Smooth muscle cell (in vitro differentiated cells): Measurements from ENCODE around the gene GRAMD2B. TPM values are rescaled to one million over a fixed set of nuclear protein-coding genes. Genes with fewer than 3 reads are reported as not detected.
A peak's percentile ranks its signal among the peaks of the same experiment; 100 is the strongest.

Experiments
- DNase-seq: peaks from one replicate; lab custom pipeline; 2025; ENCODE audit not compliant: unreplicated experiment; lab: John Stamatoyannopoulos, UW
- H2AFZ ChIP-seq: fragments of 200-600 bp; sonication (generic); 2 replicates; pipeline ENCODE4 v1.6.0; 2016; ENCODE audit warnings: antibody characterized with exemption, low read depth, mild to moderate bottlenecking
- H3F3A ChIP-seq: fragments of 200-600 bp; sonication (generic); 2 replicates; pipeline ENCODE4 v1.6.0; 2017; ENCODE audit warnings: antibody characterized with exemption, low read depth
- H3K27ac ChIP-seq: fragments of 200-600 bp; sonication (generic); 2 replicates; pipeline ENCODE4 v1.5.1; 2016; ENCODE audit warnings: low read depth, mild to moderate bottlenecking
- H3K27me3 ChIP-seq: fragments of 200-600 bp; sonication (generic); 2 replicates; pipeline ENCODE4 v1.6.1; 2016; ENCODE audit warnings: low read depth, mild to moderate bottlenecking
- H3K36me3 ChIP-seq: fragments of 200-600 bp; sonication (generic); 2 replicates; pipeline ENCODE4 v1.5.1; 2016; ENCODE audit warnings: low read depth
- H3K4me1 ChIP-seq: fragments of 200-600 bp; sonication (generic); 2 replicates; pipeline ENCODE4 v1.5.1; 2016; ENCODE audit warnings: low read depth
- H3K4me2 ChIP-seq: fragments of 200-600 bp; sonication (generic); 2 replicates; pipeline ENCODE4 v1.6.0; 2016; ENCODE audit warnings: mild to moderate bottlenecking
- H3K4me3 ChIP-seq: fragments of 200-600 bp; sonication (generic); 2 replicates; pipeline ENCODE4 v1.5.1; 2016; ENCODE audit warnings: mild to moderate bottlenecking
- H3K79me2 ChIP-seq: fragments of 200-600 bp; sonication (generic); 2 replicates; pipeline ENCODE4 v1.6.0; 2016; ENCODE audit warnings: low read depth, mild to moderate bottlenecking
- H3K9ac ChIP-seq: fragments of 200-600 bp; sonication (generic); 2 replicates; pipeline ENCODE4 v1.6.0; 2016; ENCODE audit warnings: low read depth
- H3K9me3 ChIP-seq: fragments of 200-600 bp; sonication (generic); replicated peaks from 2 replicates; pipeline ENCODE4 v1.5.1; 2016; ENCODE audit warnings: low read depth
- H4K20me1 ChIP-seq: fragments of 200-600 bp; sonication (generic); 2 replicates; pipeline ENCODE4 v1.6.0; 2016; ENCODE audit warnings: low read depth
- WGBS: methylation state at CpG from one replicate; pipeline ENCODE4 v1.1.7; 2016; ENCODE audit warnings: low lambda C conversion rate; 5-methylcytosine and 5-hydroxymethylcytosine counted together
- polyA plus RNA-seq: library from polyadenylated mRNA; unstranded; fragments of >200 nt; fragmentation: Nextera tagmentation; extraction: Ambion mirVana; gene quantifications from 2 replicates; pipeline ENCODE4 v1.2.1, GENCODE V29; 2016
- total RNA-seq: library from RNA; depleted of rRNA; stranded (reverse); fragments of >200 nt; gene quantifications from 2 replicates; pipeline ENCODE4 v1.2.3, GENCODE V29; 2014
- TF ChIP-seq, protein P1 (sequence below): fragments of 200-600 bp; sonication (generic); IDR thresholded peaks from 2 replicates; pipeline ENCODE4 v1.5.1; 2017; ENCODE audit warnings: borderline replicate concordance, mild to moderate bottlenecking, antibody characterized with exemption; ENCODE audit not compliant: insufficient read depth, poor library complexity, severe bottlenecking

GRAMD2B gene
- total and polyA plus RNA-seq, 2 experiments from 2014 or later, result 8.7 to 27.3 TPM

DNA sequence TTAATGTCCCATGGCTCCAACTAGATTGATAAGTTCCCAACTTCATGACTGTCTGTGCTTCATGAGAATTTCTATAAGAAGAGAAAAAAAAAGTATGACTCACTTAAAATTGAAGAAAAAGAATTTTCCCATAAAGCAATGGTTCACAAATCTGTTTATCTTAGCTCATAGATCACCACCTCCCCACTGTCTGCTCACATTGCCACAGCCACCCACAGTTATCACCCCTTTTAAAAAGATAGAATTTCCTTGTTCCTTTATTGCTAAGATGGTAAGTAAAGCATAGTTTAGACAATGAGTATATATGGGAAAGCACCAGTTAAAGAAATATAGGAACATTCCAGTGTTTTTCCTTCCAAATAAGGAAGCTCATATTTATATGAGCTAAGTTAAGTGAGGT is 104.7 kb downstream of the GRAMD2B start:
- no peak overlapping the region for H3K4me2 ChIP-seq
- H3K4me1 ChIP-seq, result no peaks in the 10 kb centered on the region
- no peak overlapping the region for H3K4me3 ChIP-seq
- H4K20me1 ChIP-seq, result no peaks in the 10 kb centered on the region
- DNase-seq, result no peak
- no peak overlapping the region for H3K9ac ChIP-seq
- TF ChIP-seq, protein P1, sequence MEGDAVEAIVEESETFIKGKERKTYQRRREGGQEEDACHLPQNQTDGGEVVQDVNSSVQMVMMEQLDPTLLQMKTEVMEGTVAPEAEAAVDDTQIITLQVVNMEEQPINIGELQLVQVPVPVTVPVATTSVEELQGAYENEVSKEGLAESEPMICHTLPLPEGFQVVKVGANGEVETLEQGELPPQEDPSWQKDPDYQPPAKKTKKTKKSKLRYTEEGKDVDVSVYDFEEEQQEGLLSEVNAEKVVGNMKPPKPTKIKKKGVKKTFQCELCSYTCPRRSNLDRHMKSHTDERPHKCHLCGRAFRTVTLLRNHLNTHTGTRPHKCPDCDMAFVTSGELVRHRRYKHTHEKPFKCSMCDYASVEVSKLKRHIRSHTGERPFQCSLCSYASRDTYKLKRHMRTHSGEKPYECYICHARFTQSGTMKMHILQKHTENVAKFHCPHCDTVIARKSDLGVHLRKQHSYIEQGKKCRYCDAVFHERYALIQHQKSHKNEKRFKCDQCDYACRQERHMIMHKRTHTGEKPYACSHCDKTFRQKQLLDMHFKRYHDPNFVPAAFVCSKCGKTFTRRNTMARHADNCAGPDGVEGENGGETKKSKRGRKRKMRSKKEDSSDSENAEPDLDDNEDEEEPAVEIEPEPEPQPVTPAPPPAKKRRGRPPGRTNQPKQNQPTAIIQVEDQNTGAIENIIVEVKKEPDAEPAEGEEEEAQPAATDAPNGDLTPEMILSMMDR, result no peak
- H3K9me3 ChIP-seq, result no peaks in the 10 kb centered on the region
- no peaks in the 10 kb centered on the region for H3F3A ChIP-seq
- H3K27ac ChIP-seq, result no peak overlapping the region
- H2AFZ ChIP-seq, result no peak overlapping the region
- no peaks in the 10 kb centered on the region for H3K36me3 ChIP-seq
- H3K27me3 ChIP-seq, result no peaks in the 10 kb centered on the region
- no peaks in the 10 kb centered on the region for H3K79me2 ChIP-seq

DNA sequence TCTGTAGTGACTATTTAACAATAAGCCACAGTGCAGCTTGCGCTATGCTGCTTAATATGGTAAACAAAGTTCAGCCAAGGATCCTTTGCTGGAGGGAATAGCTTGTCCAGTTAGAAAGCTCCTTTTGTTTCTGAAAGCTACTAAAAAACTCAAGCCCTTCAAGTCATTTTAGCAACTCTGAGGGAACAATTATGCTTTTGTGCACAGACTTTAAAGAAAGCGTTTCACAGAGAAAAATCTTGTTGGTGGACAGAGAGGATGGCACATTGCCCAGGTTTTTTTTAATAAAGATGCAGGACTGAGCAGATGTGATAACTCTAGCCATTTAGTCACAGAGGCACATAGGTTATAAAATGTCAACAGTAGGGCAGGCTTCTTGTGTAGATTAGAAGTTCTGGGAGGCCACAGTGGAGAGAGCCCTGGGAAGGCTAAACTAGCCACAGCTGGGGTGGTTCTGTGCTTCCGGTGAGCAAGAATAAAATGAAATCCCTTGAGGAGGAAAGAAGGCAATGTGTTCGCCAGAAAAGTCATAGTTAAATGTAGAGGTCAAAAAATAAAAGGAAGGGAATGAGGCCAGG is 108.4 kb downstream of the GRAMD2B start:
- no peak for DNase-seq
- Histone ChIP-seq H3K4me3 (no peak overlapping the region), H4K20me1 (no peaks in the 10 kb centered on the region), H3K9me3 (no peaks in the 10 kb centered on the region), H3F3A (no peaks in the 10 kb centered on the region), H2AFZ (peak overlapping the region; percentile 49), H3K79me2 (no peaks in the 10 kb centered on the region), H3K36me3 (no peaks in the 10 kb centered on the region), H3K27ac (no peak overlapping the region), H3K27me3 (no peaks in the 10 kb centered on the region), H3K4me2 (peak overlapping the region; percentile 3), H3K4me1 (no peaks in the 10 kb centered on the region), H3K9ac (no peak overlapping the region)
- 64% methylated on average over 4 of the region's 4 CpGs for WGBS
- TF ChIP-seq, protein P1, result no peak

DNA sequence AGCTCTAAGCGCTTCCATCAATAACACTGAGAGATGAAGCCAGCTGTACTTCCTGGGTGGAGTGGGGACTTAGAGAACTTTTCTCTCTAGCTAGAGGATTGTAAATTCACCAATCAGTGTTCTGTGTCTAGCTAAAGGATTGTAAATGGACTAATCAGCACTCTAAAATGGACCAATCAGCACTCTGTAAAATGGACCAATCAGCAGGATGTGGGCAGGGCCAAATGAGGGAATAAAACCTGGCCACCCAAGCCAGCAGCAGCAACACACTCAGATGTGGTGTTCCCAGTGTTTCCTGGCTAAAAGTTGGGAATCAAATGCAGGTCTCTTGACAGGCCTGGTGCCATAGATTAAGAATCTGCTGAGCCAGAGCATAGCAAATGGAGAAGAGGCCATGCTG is 111.3 kb downstream of the GRAMD2B start:
- no peak for DNase-seq
- no peaks in the 10 kb centered on the region for H3K27me3 ChIP-seq
- no peaks in the 10 kb centered on the region for H3K36me3 ChIP-seq
- H2AFZ ChIP-seq, result no peak overlapping the region
- H3F3A ChIP-seq, result no peaks in the 10 kb centered on the region
- H3K4me2 ChIP-seq, result no peak overlapping the region
- TF ChIP-seq, protein P1, result no peak
- H4K20me1 ChIP-seq, result no peaks in the 10 kb centered on the region
- no peaks in the 10 kb centered on the region for H3K9me3 ChIP-seq
- no peaks in the 10 kb centered on the region for H3K79me2 ChIP-seq
- 100% methylated on average over 1 of the region's 1 CpG for WGBS
- no peak overlapping the region for H3K27ac ChIP-seq
- peaks cover 3% of the 10 kb centered on the region for H3K4me1 ChIP-seq
- H3K9ac ChIP-seq, result no peak overlapping the region
- H3K4me3 ChIP-seq, result no peak overlapping the region

DNA sequence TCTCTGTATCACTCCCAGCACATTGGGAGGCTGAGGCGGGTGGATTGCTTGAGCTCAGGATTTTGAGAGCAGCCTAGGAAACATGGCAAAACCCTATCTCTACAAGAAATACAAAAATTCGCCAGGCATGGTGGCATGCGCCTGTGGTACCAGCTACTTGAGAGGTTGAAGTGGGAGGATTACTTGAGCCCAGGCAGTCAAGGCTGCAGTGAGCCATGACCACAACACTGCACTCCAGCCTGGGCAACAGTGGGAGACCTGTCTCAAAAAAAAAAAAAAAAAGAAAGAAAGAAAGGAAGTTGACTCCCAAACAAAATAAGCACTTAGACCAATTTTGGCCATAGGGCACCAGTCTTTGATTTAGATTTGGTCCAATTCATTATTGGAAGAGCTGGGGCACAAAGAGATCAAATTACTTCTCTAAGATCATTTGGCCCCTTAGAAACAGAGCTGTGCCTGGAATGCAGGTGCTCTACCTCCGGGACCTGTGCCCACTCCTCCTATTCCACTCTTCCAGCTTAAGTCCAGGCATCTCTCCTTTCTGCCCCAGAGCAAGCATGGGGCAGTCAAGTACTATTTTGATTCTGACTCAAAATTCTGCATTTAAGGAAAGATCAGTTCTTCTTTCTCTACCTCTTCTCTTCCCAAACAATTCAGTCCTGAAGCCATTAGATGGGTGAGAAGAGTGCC is 112.8 kb downstream of the GRAMD2B start:
- Histone ChIP-seq H4K20me1 (no peaks in the 10 kb centered on the region), H3K27ac (no peak overlapping the region), H3K4me1 (peaks cover 3% of the 10 kb centered on the region), H3K4me2 (no peak overlapping the region), H3K27me3 (no peaks in the 10 kb centered on the region), H2AFZ (no peak overlapping the region), H3K36me3 (no peaks in the 10 kb centered on the region), H3F3A (peaks cover 6% of the 10 kb centered on the region), H3K9ac (no peak overlapping the region), H3K4me3 (no peak overlapping the region), H3K9me3 (no peaks in the 10 kb centered on the region), H3K79me2 (no peaks in the 10 kb centered on the region)
- DNase-seq, result no peak
- TF ChIP-seq, protein P1, result no peak
- whole genome bisulfite sequencing, result 96% methylated on average over 4 of the region's 4 CpGs
